HFFc6 (cell line): ENCODE measurements around the gene NDUFS4. TPM values are rescaled to one million over a fixed set of nuclear protein-coding genes. Genes with fewer than 3 reads are reported as not detected.

Source experiments
- DNase-seq: peaks from one replicate; pipeline ENCODE4 v3.0.0-alpha.2; 2018
- H3K27ac Mint-ChIP-seq: 2 replicates; pipeline ENCODE4 v1.8.0; 2020; ENCODE audit warnings: mild to moderate bottlenecking, mixed read lengths
- H3K27me3 Mint-ChIP-seq: 2 replicates; pipeline ENCODE4 v1.8.0; 2021; ENCODE audit warnings: mild to moderate bottlenecking, moderate library complexity, mixed read lengths; ENCODE audit not compliant: insufficient read depth
- H3K36me3 Mint-ChIP-seq: 2 replicates; pipeline ENCODE4 v1.8.0; 2021; ENCODE audit warnings: low read depth, mixed read lengths
- H3K4me1 Mint-ChIP-seq: 2 replicates; pipeline ENCODE4 v1.8.0; 2020; ENCODE audit warnings: low read depth, mixed read lengths
- H3K4me3 Mint-ChIP-seq: 2 replicates; pipeline ENCODE4 v1.8.0; 2020; ENCODE audit warnings: mild to moderate bottlenecking, moderate library complexity, mixed read lengths
- H3K9me3 Mint-ChIP-seq: 2 replicates; pipeline ENCODE4 v1.8.0; 2020; ENCODE audit warnings: mild to moderate bottlenecking, mixed read lengths
- CTCF ChIP-seq: fragments of 200-600 bp; sonication (generic); IDR thresholded peaks from 2 replicates; pipeline ENCODE4 v1.5.0; 2021; ENCODE audit warnings: antibody characterized with exemption, mild to moderate bottlenecking
- total RNA-seq, 6 experiments: library from RNA; stranded (reverse); fragmentation: NEBNext Ultra II Directional; extraction: Animal tissue kit (Norgen Biotek cat#: 25700); gene quantifications; 2 replicates in 1 of 6; 3 replicates in 5 of 6; pipeline ENCODE4 v1.2.3, GENCODE V29; 2021

Gene NDUFS4
- total RNA-seq, 6 experiments from 2014 or later = 93.7 to 116 (median 105) TPM

DNA sequence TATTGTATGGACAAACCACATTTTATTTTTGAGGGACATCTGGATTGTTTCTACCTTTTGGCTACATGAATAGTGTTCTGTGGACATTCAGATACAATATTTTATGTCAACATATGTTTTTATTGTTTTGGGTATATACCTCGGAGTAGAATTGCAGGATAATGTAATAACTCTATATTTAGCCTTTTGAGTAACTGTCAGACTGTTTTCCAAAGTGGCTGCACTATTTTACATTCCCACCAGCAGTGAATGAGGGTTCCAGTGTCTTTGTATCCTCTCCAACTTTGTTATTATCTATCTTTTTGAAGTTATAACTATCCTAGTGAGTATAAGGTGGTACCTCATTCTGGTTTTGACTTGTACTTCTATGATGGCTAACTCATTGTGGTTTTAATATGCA is 11.0 kb downstream of the NDUFS4 start:
- H3K36me3 Mint-ChIP-seq = no peaks in the 10 kb centered on the region
- TF ChIP-seq CTCF = no peak
- no peaks in the 10 kb centered on the region for H3K9me3 Mint-ChIP-seq
- no peak overlapping the region for H3K4me3 Mint-ChIP-seq
- H3K27ac Mint-ChIP-seq = no peak overlapping the region
- H3K4me1 Mint-ChIP-seq = peaks cover 18% of the 10 kb centered on the region
- no peaks in the 10 kb centered on the region for H3K27me3 Mint-ChIP-seq
- DNase-seq = no peak

GRCh38 chr5:53575101-53575500 is 14.7 kb downstream of the NDUFS4 start:
- Mint-ChIP-seq H3K27ac (no peak overlapping the region), H3K4me3 (no peak overlapping the region), H3K36me3 (no peaks in the 10 kb centered on the region), H3K4me1 (peaks cover 27% of the 10 kb centered on the region), H3K27me3 (no peaks in the 10 kb centered on the region), H3K9me3 (no peaks in the 10 kb centered on the region)
- TF ChIP-seq CTCF = no peak
- no peak for DNase-seq

- Mint-ChIP-seq H3K27ac (no peak overlapping the region), H3K9me3 (no peaks in the 10 kb centered on the region), H3K27me3 (no peaks in the 10 kb centered on the region), H3K4me3 (no peak overlapping the region), H3K36me3 (no peaks in the 10 kb centered on the region), H3K4me1 (peaks cover 27% of the 10 kb centered on the region)
- TF ChIP-seq CTCF = no peak
- no peak for DNase-seq
Observed at GRCh38 chr5:53575831-53576230, 15.4 kb downstream of the NDUFS4 start.

DNA sequence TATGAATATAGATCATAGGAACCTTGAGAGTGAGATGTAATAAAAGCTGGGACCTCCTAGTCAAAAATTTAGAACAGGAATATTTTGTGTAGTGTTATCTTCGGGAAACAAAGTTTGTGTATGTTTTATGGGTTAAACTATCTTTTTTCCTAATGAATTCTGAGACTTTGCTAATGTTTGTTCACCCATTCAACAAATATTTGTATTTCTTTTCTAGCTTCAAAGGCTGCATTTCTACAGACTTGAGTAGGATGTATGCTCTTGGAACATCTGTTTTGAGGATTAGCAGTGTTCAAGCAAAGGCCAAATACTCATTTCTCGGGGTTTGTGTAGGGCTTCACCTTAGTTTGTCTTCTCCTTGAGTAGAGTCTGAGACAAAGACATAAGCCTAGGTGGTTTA is 16.2 kb downstream of the NDUFS4 start:
- DNase-seq = no peak
- no peaks in the 10 kb centered on the region for H3K36me3 Mint-ChIP-seq
- H3K27me3 Mint-ChIP-seq = no peaks in the 10 kb centered on the region
- peaks cover 34% of the 10 kb centered on the region for H3K4me1 Mint-ChIP-seq
- no peaks in the 10 kb centered on the region for H3K9me3 Mint-ChIP-seq
- no peak overlapping the region for H3K27ac Mint-ChIP-seq
- no peak overlapping the region for H3K4me3 Mint-ChIP-seq
- TF ChIP-seq CTCF = no peak

DNA sequence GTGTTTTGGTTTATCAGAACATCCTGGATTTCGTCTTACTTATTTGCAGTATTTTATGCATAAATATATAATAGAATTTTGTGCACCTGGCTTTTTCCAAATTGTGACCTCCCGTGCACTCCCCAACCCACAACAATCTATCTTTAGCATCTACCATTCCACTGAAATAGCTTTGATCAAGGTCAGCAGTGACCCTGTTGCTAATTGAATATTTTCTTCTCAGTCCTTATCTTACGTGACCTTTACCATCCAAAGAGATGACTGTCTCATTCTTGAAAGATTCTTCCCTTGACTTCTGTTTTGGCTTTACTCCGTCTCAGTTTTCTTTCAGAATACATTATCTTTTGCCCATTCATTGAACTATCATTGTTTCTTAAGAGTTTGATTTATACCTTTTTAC is 18.4 kb downstream of the NDUFS4 start:
- no peak overlapping the region for H3K27ac Mint-ChIP-seq
- no peaks in the 10 kb centered on the region for H3K9me3 Mint-ChIP-seq
- DNase-seq = no peak
- H3K4me1 Mint-ChIP-seq = peaks cover 34% of the 10 kb centered on the region
- no peak overlapping the region for H3K4me3 Mint-ChIP-seq
- no peaks in the 10 kb centered on the region for H3K27me3 Mint-ChIP-seq
- H3K36me3 Mint-ChIP-seq = no peaks in the 10 kb centered on the region
- no peak for TF ChIP-seq CTCF

DNA sequence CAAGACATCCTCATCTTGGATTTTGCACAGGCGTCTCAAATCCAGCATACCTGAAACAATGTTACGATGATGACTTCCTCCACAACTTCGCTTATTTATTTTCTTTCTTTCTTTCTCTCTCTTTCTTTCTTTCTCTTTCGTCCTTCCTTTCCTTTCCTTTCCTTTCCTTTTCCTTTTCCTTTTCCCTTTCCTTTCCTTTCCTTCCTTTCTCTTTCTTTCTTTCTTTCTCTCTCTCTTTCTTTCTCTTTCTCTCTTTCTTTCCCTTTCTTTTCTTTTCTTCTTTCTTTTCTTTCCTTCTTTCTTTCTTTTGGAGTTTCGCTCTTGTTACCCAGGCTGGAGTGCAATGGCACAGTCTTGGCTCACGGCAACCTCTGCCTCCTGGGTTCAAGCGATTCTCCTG is 20.1 kb downstream of the NDUFS4 start:
- no peak for DNase-seq
- Mint-ChIP-seq H3K4me1 (peaks cover 34% of the 10 kb centered on the region), H3K36me3 (no peaks in the 10 kb centered on the region; the same call in 1 of the 2 replicates), H3K27ac (no peak overlapping the region), H3K27me3 (no peaks in the 10 kb centered on the region), H3K9me3 (no peaks in the 10 kb centered on the region), H3K4me3 (no peak overlapping the region)
- no peak for TF ChIP-seq CTCF
